Measurements from ENCODE around the gene PRKAG2.

Gene PRKAG2

DNA sequence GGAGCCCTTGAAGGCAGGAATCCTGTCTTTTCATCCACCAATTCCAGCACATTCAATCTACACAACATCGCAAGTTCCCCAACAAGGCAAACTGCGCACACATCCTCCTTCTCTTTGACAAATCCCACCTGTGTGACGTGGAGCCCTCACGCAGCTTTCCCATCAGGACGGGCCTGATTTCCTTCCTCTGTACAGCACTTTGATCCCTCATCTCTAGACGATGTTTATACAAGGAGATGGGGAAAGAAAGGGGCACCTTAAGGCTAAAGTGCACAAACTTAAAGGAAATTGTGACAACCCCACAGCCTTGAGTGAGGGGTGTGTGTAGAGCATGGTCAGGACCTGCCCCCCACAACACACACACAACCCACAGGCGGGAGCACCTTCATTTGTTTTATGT lies 97.2 kb downstream of the PRKAG2 start:
- no peak for DNase-seq (ENCODE audit: low read depth, low spot score)
- no peaks in the 10 kb centered on the region for H3K36me3 ChIP-seq (ENCODE audit: insufficient read depth, low read length)
- H3K9ac ChIP-seq (ENCODE audit: insufficient read length) = no peak overlapping the region
- no peak for TF ChIP-seq FOXP2 (optimal IDR thresholded peaks at IDR 0.05; ENCODE audit: control extremely low read depth, extremely low read length, insufficient read depth)
- no peak for TF ChIP-seq EZH2 (IDR thresholded peaks at IDR 0.05)
- H3K4me3 ChIP-seq = no peak overlapping the region
- H3K9me3 ChIP-seq (ENCODE audit: low read depth, low read length) = no peaks in the 10 kb centered on the region
- no peak overlapping the region for H3K27ac ChIP-seq

GRCh38 chr7:151779255-151779654 lies 97.7 kb downstream of the PRKAG2 start:
- H3K27ac ChIP-seq = no peak overlapping the region
- no peak for DNase-seq (ENCODE audit: low read depth, low spot score)
- TF ChIP-seq EZH2 (IDR thresholded peaks at IDR 0.05) = no peak
- TF ChIP-seq FOXP2 (optimal IDR thresholded peaks at IDR 0.05; ENCODE audit: control extremely low read depth, extremely low read length, insufficient read depth) = no peak
- no peak for TF ChIP-seq POLR2AphosphoS5 (IDR thresholded peaks at IDR 0.05; ENCODE audit: borderline replicate concordance, low read depth, low read length)

GRCh38 chr7:151777908-151778670 lies 98.8 kb downstream of the PRKAG2 start:
- TF ChIP-seq EZH2 (IDR thresholded peaks at IDR 0.05) (no peak), POLR2AphosphoS5 (IDR thresholded peaks at IDR 0.05; ENCODE audit: borderline replicate concordance, low read depth, low read length) (no peak), FOXP2 (optimal IDR thresholded peaks at IDR 0.05; ENCODE audit: control extremely low read depth, extremely low read length, insufficient read depth) (no peak)
- Histone ChIP-seq H3K4me3 (no peak overlapping the region), H3K9me3 (ENCODE audit: low read depth, low read length) (no peaks in the 10 kb centered on the region), H3K36me3 (ENCODE audit: insufficient read depth, low read length) (no peaks in the 10 kb centered on the region), H3K27ac (no peak overlapping the region), H3K9ac (ENCODE audit: insufficient read length) (no peak overlapping the region)
- no peak for DNase-seq (ENCODE audit: low read depth, low spot score)

More at GRCh38 chr7:151779255-151779654, 97.7 kb downstream of the PRKAG2 start:
- no peaks in the 10 kb centered on the region for H3K9me3 ChIP-seq (ENCODE audit: low read depth, low read length)
- no peak overlapping the region for H3K4me3 ChIP-seq
- no peaks in the 10 kb centered on the region for H3K36me3 ChIP-seq (ENCODE audit: insufficient read depth, low read length)
- no peak overlapping the region for H3K9ac ChIP-seq (ENCODE audit: insufficient read length)

DNA sequence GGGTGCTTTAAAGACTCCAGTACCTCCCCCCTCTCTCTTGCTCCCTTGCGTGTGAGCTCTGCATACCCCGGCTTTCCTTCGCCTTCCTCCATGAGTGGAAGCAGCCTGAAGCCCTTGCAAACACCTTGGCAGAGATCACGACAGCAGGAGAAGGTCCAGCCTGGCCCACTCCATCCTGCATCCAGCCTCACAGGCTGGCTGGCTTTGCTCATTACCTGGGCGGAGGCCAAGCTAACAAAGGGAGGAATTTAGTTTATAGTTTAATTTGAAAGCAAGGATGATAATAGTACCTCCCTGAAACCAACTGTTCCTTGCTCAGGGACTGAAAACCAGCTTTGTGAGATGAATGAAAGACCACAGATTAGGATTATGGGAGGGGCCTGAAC lies 99.4 kb downstream of the PRKAG2 start:
- no peak overlapping the region for H3K9ac ChIP-seq (ENCODE audit: insufficient read length)
- H3K27ac ChIP-seq = no peak overlapping the region
- H3K36me3 ChIP-seq (ENCODE audit: insufficient read depth, low read length) = no peaks in the 10 kb centered on the region
- no peak overlapping the region for H3K4me3 ChIP-seq
- no peak for TF ChIP-seq FOXP2 (optimal IDR thresholded peaks at IDR 0.05; ENCODE audit: control extremely low read depth, extremely low read length, insufficient read depth)
- TF ChIP-seq POLR2AphosphoS5 (IDR thresholded peaks at IDR 0.05; ENCODE audit: borderline replicate concordance, low read depth, low read length) = no peak
- TF ChIP-seq EZH2 (IDR thresholded peaks at IDR 0.05) = no peak
- H3K9me3 ChIP-seq (ENCODE audit: low read depth, low read length) = no peaks in the 10 kb centered on the region
- no peak for DNase-seq (ENCODE audit: low read depth, low spot score)

- Histone ChIP-seq H3K9me3 (ENCODE audit: low read depth, low read length) (no peaks in the 10 kb centered on the region), H3K27ac (no peak overlapping the region), H3K9ac (ENCODE audit: insufficient read length) (no peak overlapping the region), H3K4me3 (no peak overlapping the region), H3K36me3 (ENCODE audit: insufficient read depth, low read length) (no peaks in the 10 kb centered on the region)
- TF ChIP-seq FOXP2 (optimal IDR thresholded peaks at IDR 0.05; ENCODE audit: control extremely low read depth, extremely low read length, insufficient read depth) (no peak), POLR2AphosphoS5 (IDR thresholded peaks at IDR 0.05; ENCODE audit: borderline replicate concordance, low read depth, low read length) (no peak), EZH2 (IDR thresholded peaks at IDR 0.05) (no peak)
- no peak for DNase-seq (ENCODE audit: low read depth, low spot score)
Observed at GRCh38 chr7:151776876-151777494, 99.9 kb downstream of the PRKAG2 start.

DNA sequence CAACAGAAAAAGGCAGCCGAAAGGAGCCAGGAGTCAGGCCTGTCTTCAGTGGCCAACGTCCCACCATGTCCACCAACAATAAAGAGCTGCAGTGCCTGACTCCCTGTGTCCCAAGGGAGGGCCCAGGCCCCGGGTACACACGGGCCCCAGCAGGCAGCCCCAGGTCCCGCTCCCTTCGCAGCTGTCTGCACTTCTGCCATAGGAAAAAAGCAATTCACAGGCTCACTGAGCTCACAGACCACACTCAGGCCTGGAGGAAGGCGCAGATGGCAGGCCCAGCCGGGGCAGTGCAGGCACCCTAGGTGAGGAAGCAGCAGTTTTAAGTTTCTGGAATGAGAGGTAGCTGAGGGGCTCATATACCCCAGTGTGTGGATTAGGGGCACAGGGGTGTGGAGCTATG lies 100.5 kb downstream of the PRKAG2 start:
- no peak for TF ChIP-seq FOXP2 (optimal IDR thresholded peaks at IDR 0.05; ENCODE audit: control extremely low read depth, extremely low read length, insufficient read depth)
- H3K36me3 ChIP-seq (ENCODE audit: insufficient read depth, low read length) = no peaks in the 10 kb centered on the region
- no peak overlapping the region for H3K4me3 ChIP-seq
- DNase-seq (ENCODE audit: low read depth, low spot score) = no peak
- no peak overlapping the region for H3K9ac ChIP-seq (ENCODE audit: insufficient read length)
- H3K9me3 ChIP-seq (ENCODE audit: low read depth, low read length) = no peaks in the 10 kb centered on the region
- no peak overlapping the region for H3K27ac ChIP-seq

- no peak for DNase-seq (ENCODE audit: low read depth, low spot score)
- H3K9ac ChIP-seq (ENCODE audit: insufficient read length) = no peak overlapping the region
- H3K4me3 ChIP-seq = no peak overlapping the region
- H3K27ac ChIP-seq = no peak overlapping the region
- no peaks in the 10 kb centered on the region for H3K9me3 ChIP-seq (ENCODE audit: low read depth, low read length)
- H3K36me3 ChIP-seq (ENCODE audit: insufficient read depth, low read length) = no peaks in the 10 kb centered on the region
- no peak for TF ChIP-seq POLR2AphosphoS5 (IDR thresholded peaks at IDR 0.05; ENCODE audit: borderline replicate concordance, low read depth, low read length)
Observed at GRCh38 chr7:151775547-151776443, 101.1 kb downstream of the PRKAG2 start.

GRCh38 chr7:151774951-151775350 lies 102.0 kb downstream of the PRKAG2 start:
- Histone ChIP-seq H3K9ac (ENCODE audit: insufficient read length) (no peak overlapping the region), H3K36me3 (ENCODE audit: insufficient read depth, low read length) (no peaks in the 10 kb centered on the region), H3K27ac (no peak overlapping the region), H3K9me3 (ENCODE audit: low read depth, low read length) (no peaks in the 10 kb centered on the region), H3K4me3 (no peak overlapping the region)
- no peak for TF ChIP-seq EZH2 (IDR thresholded peaks at IDR 0.05)
- TF ChIP-seq POLR2AphosphoS5 (IDR thresholded peaks at IDR 0.05; ENCODE audit: borderline replicate concordance, low read depth, low read length) = no peak
- no peak for TF ChIP-seq FOXP2 (optimal IDR thresholded peaks at IDR 0.05; ENCODE audit: control extremely low read depth, extremely low read length, insufficient read depth)
- DNase-seq (ENCODE audit: low read depth, low spot score) = no peak

All from SK-N-MC (cell line).